Ascending aorta (tissue), 2 donors: ENCODE measurements around the gene SUCLA2. TPM values are rescaled to one million over a fixed set of nuclear protein-coding genes. Genes with fewer than 3 reads are reported as not detected.
"Not testable (repeated sequence)": the region's sequence is repeated elsewhere in the genome, so short reads cannot be mapped to it uniquely, and the experiment has no call there.

Source experiments
- DNase-seq, 2 donors: peaks; one replicate each; pipeline ENCODE4 v3.0.0-alpha.2; 2019; ENCODE audit warnings: low spot score in 2 of 2
- H3K27ac ChIP-seq, 2 donors: fragments of 200-600 bp; sonication (generic); one replicate each; pipeline ENCODE4 v1.5.1; 2016 to 2017; ENCODE audit warnings: mild to moderate bottlenecking in 1 of 2
- H3K27me3 ChIP-seq: fragments of 200-600 bp; sonication (generic); one replicate; pipeline ENCODE4 v1.5.1; 2017
- H3K36me3 ChIP-seq, 2 donors: fragments of 200-600 bp; sonication (generic); one replicate each; pipeline ENCODE4 v1.5.1; 2016
- H3K4me1 ChIP-seq, 2 donors: fragments of 200-600 bp; sonication (generic); one replicate each; pipeline ENCODE4 v1.5.1; 2016 to 2017; ENCODE audit warnings: mild to moderate bottlenecking in 1 of 2
- H3K4me3 ChIP-seq, 2 donors: fragments of 200-600 bp; sonication (generic); one replicate each; pipeline ENCODE4 v1.5.1; 2016 to 2017; ENCODE audit warnings: mild to moderate bottlenecking in 1 of 2
- H3K9me3 ChIP-seq, 2 donors: fragments of 200-600 bp; sonication (generic); one replicate each; pipeline ENCODE4 v1.5.1; 2016
- intact Hi-C: fragments of 100-400 bp; cut with DNase I; formaldehyde crosslinking; loops from one replicate; pipeline ENCODE4 v1.15.1; 2023
- total RNA-seq: library from RNA; depleted of rRNA; stranded (reverse); fragments of >200 nt; gene quantifications from one replicate; pipeline ENCODE4 v1.1.0, GENCODE V29; 2016
- TF ChIP-seq, protein P1 (sequence below), 3 experiments: fragments of 200-600 bp in 2 of 3; fragments of 450-650 bp in 1 of 3; sonication (generic) in 2 of 3; IDR thresholded peaks; one replicate each; pipeline ENCODE4 v1.5.1; 2016 to 2019; ENCODE audit warnings: antibody characterized with exemption in 3 of 3, mild to moderate bottlenecking in 1 of 3, moderate library complexity in 1 of 3

Gene SUCLA2
- total RNA-seq, 1 donor from 2014 or later = 33.0 TPM

DNA sequence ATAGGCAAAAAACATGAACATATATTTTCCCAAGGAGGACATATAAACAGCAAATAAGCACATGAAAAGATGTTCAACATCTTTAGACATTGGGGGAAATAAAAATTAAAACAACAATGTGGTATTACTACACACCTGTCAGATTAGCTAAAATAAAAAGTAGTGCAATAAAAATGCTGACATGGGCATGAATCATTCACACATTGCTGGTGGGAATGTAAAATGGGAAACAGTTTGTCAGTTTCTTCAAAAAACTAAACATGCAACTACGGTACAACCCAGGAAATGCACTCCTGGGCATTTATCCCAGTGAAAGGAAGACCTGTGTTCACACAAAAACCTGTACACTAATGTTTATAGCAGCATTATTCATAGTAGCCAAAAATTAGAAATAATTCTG lies 5.3 kb upstream of the SUCLA2 start:
- H3K9me3 ChIP-seq = no peaks in the 10 kb centered on the region
- H3K27me3 ChIP-seq = no peaks in the 10 kb centered on the region
- no peak overlapping the region for H3K4me3 ChIP-seq
- H3K27ac ChIP-seq = no peak overlapping the region
- intact Hi-C loops = no loop called here
- no peaks in the 10 kb centered on the region for H3K36me3 ChIP-seq
- no peaks in the 10 kb centered on the region for H3K4me1 ChIP-seq
- no peak for DNase-seq
- TF ChIP-seq, protein P1, sequence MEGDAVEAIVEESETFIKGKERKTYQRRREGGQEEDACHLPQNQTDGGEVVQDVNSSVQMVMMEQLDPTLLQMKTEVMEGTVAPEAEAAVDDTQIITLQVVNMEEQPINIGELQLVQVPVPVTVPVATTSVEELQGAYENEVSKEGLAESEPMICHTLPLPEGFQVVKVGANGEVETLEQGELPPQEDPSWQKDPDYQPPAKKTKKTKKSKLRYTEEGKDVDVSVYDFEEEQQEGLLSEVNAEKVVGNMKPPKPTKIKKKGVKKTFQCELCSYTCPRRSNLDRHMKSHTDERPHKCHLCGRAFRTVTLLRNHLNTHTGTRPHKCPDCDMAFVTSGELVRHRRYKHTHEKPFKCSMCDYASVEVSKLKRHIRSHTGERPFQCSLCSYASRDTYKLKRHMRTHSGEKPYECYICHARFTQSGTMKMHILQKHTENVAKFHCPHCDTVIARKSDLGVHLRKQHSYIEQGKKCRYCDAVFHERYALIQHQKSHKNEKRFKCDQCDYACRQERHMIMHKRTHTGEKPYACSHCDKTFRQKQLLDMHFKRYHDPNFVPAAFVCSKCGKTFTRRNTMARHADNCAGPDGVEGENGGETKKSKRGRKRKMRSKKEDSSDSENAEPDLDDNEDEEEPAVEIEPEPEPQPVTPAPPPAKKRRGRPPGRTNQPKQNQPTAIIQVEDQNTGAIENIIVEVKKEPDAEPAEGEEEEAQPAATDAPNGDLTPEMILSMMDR (IDR thresholded peaks at IDR 0.05) = no peak

DNA sequence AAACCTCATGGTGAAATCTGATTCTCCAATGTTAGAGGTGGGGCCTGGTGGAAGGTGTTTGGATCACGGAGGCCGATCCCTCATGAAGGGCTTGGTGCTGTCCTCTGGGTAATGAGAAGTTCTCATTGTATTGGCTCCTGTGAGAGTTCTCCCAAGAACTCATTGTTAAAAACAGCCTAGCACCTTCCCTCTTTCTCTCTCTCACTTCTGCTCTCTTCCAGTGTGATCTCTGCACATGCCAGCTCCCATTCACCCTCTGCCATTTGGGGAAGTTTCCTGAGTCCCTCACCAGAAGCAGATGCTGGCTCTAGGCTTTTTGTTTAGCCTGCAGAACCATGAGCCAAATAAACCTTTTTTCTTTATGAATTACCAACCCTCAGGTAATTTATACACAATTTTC lies 3.1 kb upstream of the SUCLA2 start:
- no peaks in the 10 kb centered on the region for H3K36me3 ChIP-seq
- intact Hi-C loops = no loop called here
- TF ChIP-seq, protein P1 (IDR thresholded peaks at IDR 0.05) = no peak

DNA sequence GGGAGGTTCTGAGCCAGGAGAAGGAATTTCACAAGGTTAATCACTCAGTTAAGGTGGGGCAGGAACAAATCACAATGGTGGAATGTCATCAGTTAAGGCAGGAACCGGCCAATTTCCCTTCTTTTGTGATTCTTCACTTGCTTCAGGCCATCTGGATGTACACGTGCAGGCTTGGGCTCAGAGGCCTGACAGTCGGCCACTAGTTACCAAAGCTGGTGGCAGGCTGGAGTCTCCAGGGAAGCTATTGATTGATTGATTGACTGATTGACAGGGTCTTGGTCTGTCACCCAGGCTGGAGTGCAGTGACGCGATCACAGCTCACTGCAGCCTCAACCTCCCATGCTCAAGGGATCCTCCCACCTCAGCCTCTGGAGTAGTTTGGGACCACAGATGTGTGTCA lies 926 bp upstream of the SUCLA2 start:
- intact Hi-C loops = loop anchor here (1.0 to 2.0 kb wide), 2 partner anchors 35 to 93 kb away; partner anchors contain the start of genes MED4 and NUDT15
- not testable (repeated sequence) for H3K36me3 ChIP-seq, H3K4me1 ChIP-seq, H3K9me3 ChIP-seq, H3K27me3 ChIP-seq, H3K27ac ChIP-seq, DNase-seq
- H3K4me3 ChIP-seq = peak overlapping the region; percentile 91 to 99

More for the DNA sequence above, 3.1 kb upstream of the SUCLA2 start:
- no peak overlapping the region for H3K27ac ChIP-seq
- peaks cover 0 to 3% of the 10 kb centered on the region in 2 donors for H3K4me1 ChIP-seq
- no peaks in the 10 kb centered on the region for H3K27me3 ChIP-seq
- no peaks in the 10 kb centered on the region for H3K9me3 ChIP-seq
- DNase-seq = no peak
- H3K4me3 ChIP-seq = no peak overlapping the region

DNA sequence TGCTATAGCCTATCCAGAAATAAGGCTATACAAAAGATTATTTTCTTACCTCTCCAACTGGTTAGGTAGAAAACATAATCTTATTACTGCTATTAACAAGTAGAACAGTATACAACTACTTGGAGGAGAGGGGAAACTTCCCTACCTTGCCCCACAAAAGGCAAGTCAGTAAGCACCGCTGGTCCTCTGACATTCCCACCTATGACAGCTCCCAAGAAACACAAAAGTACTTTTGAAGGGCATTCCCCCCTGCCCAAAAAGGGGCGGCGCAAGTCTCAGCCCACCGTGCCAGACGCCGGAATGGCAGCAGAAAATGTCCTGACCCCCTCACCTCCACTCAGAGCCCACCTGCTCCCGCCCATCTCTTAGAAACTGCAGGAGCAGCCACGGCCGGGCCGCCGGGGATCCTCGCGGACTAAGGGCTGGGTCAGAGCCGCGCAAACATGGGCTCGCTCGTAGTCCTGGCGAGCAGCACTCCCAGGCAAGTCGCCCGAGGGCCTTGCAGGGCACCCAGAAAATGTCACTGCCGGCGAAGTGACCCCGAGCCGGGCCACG lies 437 bp downstream of the SUCLA2 start:
- Histone ChIP-seq H3K27ac (peak overlapping the region; percentile 74 to 75), H3K4me1 (peaks cover 0 to 3% of the 10 kb centered on the region in 2 donors), H3K4me3 (peak overlapping the region; percentile 91 to 99), H3K9me3 (no peaks in the 10 kb centered on the region), H3K36me3 (peaks cover 0 to 3% of the 10 kb centered on the region in 2 donors), H3K27me3 (no peaks in the 10 kb centered on the region)
- DNase-seq = peak in 1 of 2 donors; percentile 66
- intact Hi-C loops = loop anchor here (1.0 to 2.0 kb wide), 2 partner anchors 36 to 95 kb away; partner anchors contain the start of genes MED4 and NUDT15
- TF ChIP-seq, protein P1 (IDR thresholded peaks at IDR 0.05) = no peak

DNA sequence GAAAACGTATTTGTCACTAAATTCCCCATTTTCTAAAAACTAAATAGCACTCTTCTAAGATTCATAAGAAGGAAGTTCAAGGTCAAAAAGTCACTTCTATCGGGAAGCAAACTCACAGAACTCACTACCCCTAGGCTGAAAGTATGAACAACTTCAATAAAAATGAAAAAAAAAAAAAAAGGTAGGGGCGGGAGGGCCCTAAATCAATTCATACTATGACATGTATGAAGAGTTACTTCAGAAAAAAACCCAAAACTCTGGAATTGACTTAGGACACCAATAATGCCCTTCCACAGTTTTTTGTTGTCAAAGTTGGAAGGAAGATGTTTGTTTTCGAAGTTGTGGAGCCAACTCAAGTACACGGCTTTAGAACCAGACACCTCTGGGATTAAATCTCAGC lies 1.1 kb downstream of the SUCLA2 start:
- intact Hi-C loops = loop anchor here (2.0 kb wide), 1 partner anchor 37 kb away; the partner anchor contains the start of gene NUDT15
- no peaks in the 10 kb centered on the region for H3K27me3 ChIP-seq
- TF ChIP-seq, protein P1 (IDR thresholded peaks at IDR 0.05) = no peak
- H3K36me3 ChIP-seq = peaks cover 0 to 3% of the 10 kb centered on the region in 2 donors
- H3K4me3 ChIP-seq = peak overlapping the region; percentile 91 to 99
- peaks cover 0 to 3% of the 10 kb centered on the region in 2 donors for H3K4me1 ChIP-seq
- H3K27ac ChIP-seq = no peak overlapping the region
- DNase-seq = no peak
- H3K9me3 ChIP-seq = no peaks in the 10 kb centered on the region

DNA sequence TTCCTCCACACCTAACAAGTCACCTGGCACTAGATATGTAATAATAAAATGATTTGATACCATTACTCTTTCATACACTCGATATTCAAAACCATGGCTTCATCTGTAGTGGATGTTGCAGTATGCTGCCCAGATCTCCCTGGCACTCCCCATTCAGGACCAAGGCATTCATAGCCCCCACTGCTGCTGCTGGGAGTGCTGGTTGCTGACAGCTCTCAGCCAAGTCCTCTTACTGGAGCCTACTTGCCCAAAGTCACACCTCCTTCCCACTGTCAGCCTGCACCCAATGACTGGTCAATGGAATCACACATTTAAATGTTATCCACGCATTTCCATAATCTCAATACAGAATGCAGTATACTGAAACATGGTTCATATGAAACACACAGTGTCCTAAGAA lies 3.7 kb downstream of the SUCLA2 start:
- H3K9me3 ChIP-seq = no peaks in the 10 kb centered on the region
- H3K4me3 ChIP-seq = no peak overlapping the region
- H3K27me3 ChIP-seq = no peaks in the 10 kb centered on the region
- no peak for DNase-seq
- TF ChIP-seq, protein P1 (IDR thresholded peaks at IDR 0.05) = no peak
- intact Hi-C loops = no loop called here
- H3K4me1 ChIP-seq = peaks cover 0 to 3% of the 10 kb centered on the region in 2 donors
- no peak overlapping the region for H3K27ac ChIP-seq
- H3K36me3 ChIP-seq = peaks cover 6 to 20% of the 10 kb centered on the region in 2 donors
